ENCODE data around the gene KDSR.

DNA sequence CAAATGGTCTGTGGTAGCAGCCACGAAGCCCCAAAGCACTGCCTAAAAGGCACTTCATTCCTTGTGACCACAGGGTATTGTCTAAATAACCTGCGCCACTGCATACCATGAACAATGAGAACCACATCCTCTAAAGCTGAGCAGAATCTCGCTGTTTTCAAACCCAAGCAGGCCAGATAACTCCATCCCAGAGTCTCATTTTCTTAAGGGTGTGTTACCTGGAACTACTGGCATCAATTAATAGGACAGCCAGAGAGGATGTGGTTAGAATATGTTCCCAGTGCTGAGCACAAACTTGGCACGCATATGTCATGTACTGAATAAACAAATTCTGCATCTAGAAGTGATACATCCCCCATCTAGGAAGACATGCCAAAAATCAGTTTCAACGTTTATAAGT lies 42.3 kb upstream of the KDSR start:
- TF ChIP-seq POLR2A (IDR thresholded peaks at IDR 0.05; ENCODE audit: low read depth, low read length) (no peak), TAF1 (IDR thresholded peaks at IDR 0.05; ENCODE audit: low read depth, low read length) (no peak), SPI1 (IDR thresholded peaks at IDR 0.05; ENCODE audit: low read depth, low read length) (no peak)

All from GM12891 (cell line).